ENCODE results near the gene THOC6.
"Not testable (repeated sequence)": the region's sequence is repeated elsewhere in the genome, so short reads cannot be mapped to it uniquely, and the experiment has no call there.

DNA sequence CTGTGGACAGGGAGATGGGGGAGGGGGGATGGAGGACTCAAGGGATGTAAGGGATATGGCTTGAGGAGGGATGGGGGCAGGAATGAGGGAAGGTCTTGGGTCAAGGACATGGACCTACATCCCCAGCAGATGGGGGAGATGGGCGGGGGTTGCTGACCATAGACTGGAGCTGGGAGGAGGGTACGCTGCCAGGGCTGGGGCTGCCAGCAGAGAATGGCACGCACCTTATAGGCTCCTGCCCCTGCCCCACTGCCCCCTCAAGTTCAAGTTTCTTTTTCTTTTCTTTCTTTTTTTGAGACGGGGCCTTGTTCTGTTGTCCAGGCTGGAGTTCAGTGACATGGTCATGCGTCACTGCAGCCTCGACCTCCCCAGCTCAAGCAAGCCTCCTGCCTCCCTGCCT lies 52.1 kb downstream of the THOC6 start:
- TF ChIP-seq YY1 (IDR thresholded peaks at IDR 0.05; ENCODE audit: insufficient read depth, insufficient read length); ZNF274 (IDR thresholded peaks at IDR 0.05; ENCODE audit: low read depth, low read length): not testable (repeated sequence)

Data from NT2/D1 (cell line).